NCI-H128 (cell line): Measurements from ENCODE around the gene PRCP.
A peak's percentile ranks its signal among the peaks of the same experiment; 100 is the strongest.

Experiments used
- DNase-seq: peaks from one replicate; lab custom pipeline; 2025; ENCODE audit not compliant: unreplicated experiment; lab: John Stamatoyannopoulos, UW

PRCP gene

GRCh38 chr11:82907371-82907770, 7.1 kb upstream of the PRCP start:
- DNase-seq, result no peak

GRCh38 chr11:82906931-82907330, 6.7 kb upstream of the PRCP start:
- no peak for DNase-seq

GRCh38 chr11:82906236-82906635, 6.0 kb upstream of the PRCP start:
- DNase-seq, result no peak

GRCh38 chr11:82903843-82904586, 3.8 kb upstream of the PRCP start:
- DNase-seq, result no peak

- DNase-seq, result no peak
Observed at GRCh38 chr11:82902880-82903279, 2.6 kb upstream of the PRCP start.

- DNase-seq, result no peak
Observed at GRCh38 chr11:82901922-82902485, 1.8 kb upstream of the PRCP start.

- DNase-seq, result peak; percentile 98
Observed at GRCh38 chr11:82901165-82901921, 1.1 kb upstream of the PRCP start, which contains the start of gene DDIAS. TSS of gene DDIAS (plus strand) at chr11:82901736. CDS start at chr11:82914739, 13,003 bp downstream.

GRCh38 chr11:82899957-82900276, 313 bp downstream of the PRCP start:
- no peak for DNase-seq

- no peak for DNase-seq
Observed at GRCh38 chr11:82899186-82899820, 927 bp downstream of the PRCP start.

GRCh38 chr11:82898241-82898640, 2.0 kb downstream of the PRCP start:
- DNase-seq, result no peak

- DNase-seq, result no peak
Observed at GRCh38 chr11:82896183-82896582, 4.0 kb downstream of the PRCP start.

GRCh38 chr11:82895437-82896091, 4.7 kb downstream of the PRCP start:
- no peak for DNase-seq

- no peak for DNase-seq
Observed at GRCh38 chr11:82892611-82893169, 7.5 kb downstream of the PRCP start.

- DNase-seq, result no peak
Observed at GRCh38 chr11:82890936-82891335, 9.3 kb downstream of the PRCP start.

- no peak for DNase-seq
Observed at GRCh38 chr11:82890002-82890341, 10.3 kb downstream of the PRCP start.

GRCh38 chr11:82889133-82890001, 10.9 kb downstream of the PRCP start:
- DNase-seq, result no peak

GRCh38 chr11:82883853-82884252, 16.4 kb downstream of the PRCP start:
- DNase-seq, result no peak

GRCh38 chr11:82874646-82875523, 25.3 kb downstream of the PRCP start:
- no peak for DNase-seq

- DNase-seq, result no peak
Observed at GRCh38 chr11:82873919-82874333, 26.3 kb downstream of the PRCP start.
